Endothelial cell of umbilical vein (primary cell): ENCODE results near the gene CCDC194. TPM values are rescaled to one million over a fixed set of nuclear protein-coding genes. Genes with fewer than 3 reads are reported as not detected.

Experiments
- BruUV-seq: library from RNA; stranded (reverse); fragments of 400-500 nt; replicated peaks from 2 replicates; lab custom pipeline; 2021; lab: Mats Ljungman, UMichigan
- CTCF ChIA-PET: fragments of 300-600, 350-600 bp; sonication (Branson Sonifier 250); formaldehyde crosslinking; loops from one replicate; lab custom pipeline; 2021; ENCODE audit warnings: antibody characterized with exemption, inconsistent platforms; lab: Charles Lee
- POLR2A ChIA-PET: fragments of 300-600, 350-600 bp; sonication (Branson Sonifier 250); formaldehyde crosslinking; loops from one replicate; lab custom pipeline; 2021; ENCODE audit warnings: antibody characterized with exemption, inconsistent platforms; lab: Charles Lee
- DNase-seq: peaks from one replicate; pipeline ENCODE4 v3.0.0-alpha.2; 2011; ENCODE audit warnings: low read depth, low spot score
- FAIRE-seq: peaks from 2 replicates; lab custom pipeline; 2011; peaks lifted over from hg19 to GRCh38; lab: Jason Lieb, UNC
- H2AFZ ChIP-seq: 2 replicates; pipeline ENCODE4 v1.6.0; 2012; ENCODE audit warnings: low read depth, low read length, control low read depth, inconsistent platforms
- H3K27ac ChIP-seq: 2 replicates; pipeline ENCODE4 v1.5.1; 2011; ENCODE audit warnings: low read depth, mild to moderate bottlenecking, control low read depth, low read length, moderate library complexity; ENCODE audit not compliant: insufficient read depth
- H3K27me3 ChIP-seq, 2 experiments: 2 replicates each; pipeline versions ENCODE4 v1.6.0 to v1.6.1; 2011; ENCODE audit warnings: low read length in 2 of 2, mixed read lengths in 1 of 2; ENCODE audit not compliant: control insufficient read depth in 2 of 2, insufficient read depth in 2 of 2
- H3K36me3 ChIP-seq, 2 experiments: 2 replicates in 1 of 2; 3 replicates in 1 of 2; pipeline ENCODE4 v1.5.1; 2011; ENCODE audit warnings: low read length in 2 of 2, mild to moderate bottlenecking in 1 of 2, moderate library complexity in 1 of 2; ENCODE audit not compliant: control insufficient read depth in 2 of 2, insufficient read depth in 2 of 2; ENCODE audit errors: extremely low read depth in 1 of 2
- H3K4me1 ChIP-seq: 3 replicates; pipeline ENCODE4 v1.5.1; 2011; ENCODE audit warnings: mild to moderate bottlenecking, low read length; ENCODE audit not compliant: control insufficient read depth, insufficient read depth; ENCODE audit errors: extremely low read depth
- H3K4me2 ChIP-seq: 2 replicates; pipeline ENCODE4 v1.6.1; 2011; ENCODE audit warnings: low read length, control low read depth, mixed read lengths; ENCODE audit not compliant: insufficient read depth
- H3K4me3 ChIP-seq, 3 experiments: fragments of 200-600 bp in 1 of 3; sonication (generic), shearing (Covaris generic) in 1 of 3; replicated peaks in 1 of 3; 2 replicates each; pipeline ENCODE4 v1.5.1; 2011 to 2016; ENCODE audit warnings: control low read depth in 3 of 3, low read length in 3 of 3, mild to moderate bottlenecking in 2 of 3, inconsistent platforms in 1 of 3, low read depth in 1 of 3, moderate library complexity in 1 of 3; ENCODE audit not compliant: insufficient read depth in 1 of 3
- H3K79me2 ChIP-seq: 2 replicates; pipeline ENCODE4 v1.6.0; 2012; ENCODE audit warnings: low read length, inconsistent platforms; ENCODE audit not compliant: control insufficient read depth, insufficient read depth
- H3K9ac ChIP-seq: replicated peaks from 2 replicates; pipeline ENCODE3; 2011; ENCODE audit warnings: low read length, control low read depth; ENCODE audit not compliant: insufficient read depth; ENCODE audit errors: extremely low read depth
- H3K9me1 ChIP-seq: replicated peaks from 3 replicates; pipeline ENCODE4 v1.6.0; 2011; ENCODE audit warnings: mild to moderate bottlenecking, low read length; ENCODE audit not compliant: control insufficient read depth, insufficient read depth; ENCODE audit errors: extremely low read depth
- H3K9me3 ChIP-seq: replicated peaks from 2 replicates; pipeline ENCODE4 v1.5.1; 2012; ENCODE audit warnings: low read length, inconsistent platforms; ENCODE audit not compliant: control insufficient read depth, insufficient read depth
- H4K20me1 ChIP-seq: replicated peaks from 2 replicates; pipeline ENCODE3; 2011; ENCODE audit warnings: mild to moderate bottlenecking, low read length; ENCODE audit not compliant: control insufficient read depth, insufficient read depth; ENCODE audit errors: extremely low read depth
- EZH2 ChIP-seq: IDR thresholded peaks from 2 replicates; pipeline ENCODE4 v1.6.1; 2012; ENCODE audit warnings: borderline replicate concordance, low read depth, mild to moderate bottlenecking, moderate library complexity, low read length, inconsistent platforms; ENCODE audit not compliant: severe bottlenecking
- FOS ChIP-seq: IDR thresholded peaks from 2 replicates; pipeline ENCODE4 v1.6.1; 2011; ENCODE audit warnings: mild to moderate bottlenecking, low read length, moderate library complexity, borderline replicate concordance; ENCODE audit not compliant: insufficient read depth
- GATA2 ChIP-seq: IDR thresholded peaks from 2 replicates; pipeline ENCODE4 v1.7.0; 2011; ENCODE audit warnings: low read depth, mild to moderate bottlenecking, moderate library complexity, mixed read lengths, low read length; ENCODE audit not compliant: insufficient read length, insufficient read depth
- JUN ChIP-seq: IDR thresholded peaks from 2 replicates; pipeline ENCODE4 v1.6.1; 2011; ENCODE audit warnings: borderline replicate concordance, low read depth; ENCODE audit not compliant: insufficient read length, insufficient read depth
- MYC ChIP-seq: IDR thresholded peaks from one replicate; pipeline ENCODE4 v1.6.1; 2011; ENCODE audit warnings: mild to moderate bottlenecking, low read depth, low read length
- POLR2A ChIP-seq: IDR thresholded peaks from 2 replicates; pipeline ENCODE4 v1.6.1; 2012; ENCODE audit warnings: low read depth, mild to moderate bottlenecking, control low read depth, low read length
- POLR2AphosphoS5 ChIP-seq: IDR thresholded peaks from 2 replicates; pipeline ENCODE4 v1.6.1; 2012; ENCODE audit warnings: low read depth, mild to moderate bottlenecking, control low read depth, low read length, moderate library complexity; ENCODE audit not compliant: insufficient read depth
- dilution Hi-C: fragments of 300-500 bp; cut with MboI; formaldehyde crosslinking; loops from one replicate; pipeline ENCODE4 v1.15.0; 2019; ENCODE audit warnings: low sequenced_read_pairs; ENCODE audit not compliant: extremely low pct_ligation_motif_present
- intact Hi-C: fragments of 100-400 bp; cut with micrococcal nuclease; formaldehyde crosslinking; loops from one replicate; pipeline ENCODE4 v1.10.0; 2022
- polyA plus RNA-seq, 4 experiments: library from polyadenylated mRNA; depleted of rRNA in 3 of 4; stranded (reverse) in 3 of 4; unstranded in 1 of 4; fragments of >200 nt; gene quantifications; 2 replicates each; pipeline versions ENCODE4 v1.2.1 to v1.2.3, GENCODE V29; 2011 to 2012; ENCODE audit warnings: missing spikeins in 1 of 4
- total RNA-seq: library from RNA; stranded (reverse); gene quantifications from 2 replicates; pipeline ENCODE4 v1.2.3, GENCODE V29; 2021
- TF ChIP-seq, protein P1 (sequence below): IDR thresholded peaks from 2 replicates; pipeline ENCODE4 v1.6.1; 2011; ENCODE audit not compliant: insufficient read depth, insufficient read length
- TF ChIP-seq, protein P2 (sequence below), 2 donors: IDR thresholded peaks; 1 replicate in 1 of 2; 2 replicates in 1 of 2; pipeline ENCODE4 v1.5.1; 2011; ENCODE audit warnings: low read length in 2 of 2, mild to moderate bottlenecking in 2 of 2, moderate library complexity in 2 of 2, control low read depth in 1 of 2, inconsistent platforms in 1 of 2, low read depth in 1 of 2; ENCODE audit not compliant: insufficient read depth in 1 of 2; ENCODE audit errors: extremely low read depth in 1 of 2

The CCDC194 gene
- total and polyA plus RNA-seq, 2 donors (not counting 3 experiments of a cell fraction or from before 2014, with no cell fraction given), result 0.12 TPM; not detected in 1

DNA sequence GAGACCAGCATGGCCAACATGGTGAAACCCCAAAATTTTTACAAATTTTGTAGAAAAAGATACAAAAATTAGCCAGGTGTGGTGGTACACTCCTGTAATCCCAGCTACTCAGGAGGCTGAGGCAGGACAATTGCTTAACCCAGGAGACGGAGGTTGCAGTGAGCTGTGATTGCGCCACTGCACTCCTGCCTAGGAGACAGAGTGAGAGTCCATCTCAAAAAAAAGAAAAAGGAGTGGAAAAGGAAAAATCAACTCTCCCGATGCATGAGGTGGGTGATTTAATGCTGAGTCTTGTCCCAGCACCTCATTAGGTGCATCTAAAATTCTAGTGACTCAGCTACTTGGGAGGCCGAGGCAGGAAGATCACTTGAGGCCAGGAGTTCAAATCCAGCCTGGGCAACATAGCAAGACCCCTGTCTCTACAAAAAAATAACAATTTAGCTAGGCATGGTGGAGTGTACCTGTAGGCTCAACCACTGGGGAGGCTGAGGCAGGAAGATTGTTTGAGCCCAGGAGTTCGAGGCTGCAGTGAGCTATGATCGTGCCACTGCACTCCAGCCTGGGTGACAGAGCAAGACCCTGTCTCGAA lies 36.8 kb downstream of the CCDC194 start:
- no peak overlapping the region for H3K4me3 ChIP-seq
- ChIA-PET POLR2A (interaction anchor here (0.6 kb wide), 1 partner anchor 52 kb away, joined by 5 read pairs; no protein-coding TSS in a partner anchor), CTCF (interaction anchor here (1.3 kb wide), 1 partner anchor 29 kb away, joined by 4 read pairs; no protein-coding TSS in a partner anchor)
- no peak overlapping the region for H2AFZ ChIP-seq
- TF ChIP-seq GATA2 (no peak), MYC (no peak)
- H3K36me3 ChIP-seq, result no peaks in the 10 kb centered on the region
- no TSS peak for BruUV-seq
- H3K9me3 ChIP-seq, result no peaks in the 10 kb centered on the region
- no peak overlapping the region for H3K27ac ChIP-seq
- dilution Hi-C loops (no loop called here), intact Hi-C loops (no loop called here)
- no peak for DNase-seq
- H3K9me1 ChIP-seq, result no peaks in the 10 kb centered on the region
- no peak overlapping the region for H3K9ac ChIP-seq
- no peaks in the 10 kb centered on the region for H3K79me2 ChIP-seq
- peaks cover 13% of the 10 kb centered on the region for H3K4me1 ChIP-seq
- FAIRE-seq, result no peak
- no peaks in the 10 kb centered on the region for H4K20me1 ChIP-seq
- H3K27me3 ChIP-seq, result no peaks in the 10 kb centered on the region
- H3K4me2 ChIP-seq, result no peak overlapping the region

DNA sequence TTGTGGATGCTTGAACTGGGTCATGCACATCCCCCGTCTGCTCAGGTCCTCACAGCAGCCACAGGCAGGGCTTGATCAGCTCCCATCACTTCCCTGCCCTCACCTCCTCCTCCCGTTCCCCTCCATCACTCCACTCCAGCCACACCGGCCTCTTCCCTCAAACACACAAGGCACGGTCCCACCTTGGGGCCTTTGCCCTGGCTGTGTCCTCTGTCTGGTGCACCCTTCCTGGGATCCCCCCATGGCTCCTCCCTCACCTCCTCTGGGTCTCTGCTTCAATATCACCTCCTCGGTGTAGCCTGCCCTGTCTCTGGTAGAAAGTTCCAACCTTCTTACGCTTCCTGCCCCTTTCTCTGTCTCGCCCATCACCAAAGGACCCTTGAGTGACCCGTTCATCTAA lies 40.6 kb downstream of the CCDC194 start:
- Histone ChIP-seq H4K20me1 (no peaks in the 10 kb centered on the region), H3K4me3 (no peak overlapping the region), H3K9me3 (no peaks in the 10 kb centered on the region), H3K27me3 (no peaks in the 10 kb centered on the region), H3K9ac (no peak overlapping the region), H3K27ac (no peak overlapping the region), H2AFZ (peak overlapping the region; percentile 66), H3K36me3 (no peaks in the 10 kb centered on the region), H3K79me2 (no peaks in the 10 kb centered on the region), H3K9me1 (no peaks in the 10 kb centered on the region), H3K4me2 (no peak overlapping the region), H3K4me1 (peaks cover 20% of the 10 kb centered on the region)
- DNase-seq (no peak), FAIRE-seq (no peak)
- dilution Hi-C loops, result no loop called here
- intact Hi-C loops, result no loop called here
- ChIA-PET CTCF (interaction anchor here (0.7 to 1.4 kb wide), 4 partner anchors 14 to 38 kb away, joined by 3 to 11 read pairs (median 4); no protein-coding TSS in a partner anchor), POLR2A (no interaction called here)
- no TSS peak for BruUV-seq
- TF ChIP-seq, protein P1, sequence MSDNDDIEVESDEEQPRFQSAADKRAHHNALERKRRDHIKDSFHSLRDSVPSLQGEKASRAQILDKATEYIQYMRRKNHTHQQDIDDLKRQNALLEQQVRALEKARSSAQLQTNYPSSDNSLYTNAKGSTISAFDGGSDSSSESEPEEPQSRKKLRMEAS, result no peak
- TF ChIP-seq POLR2A (no peak), GATA2 (no peak), MYC (no peak), POLR2AphosphoS5 (no peak), FOS (no peak), JUN (no peak), EZH2 (no peak)
- TF ChIP-seq, protein P2, sequence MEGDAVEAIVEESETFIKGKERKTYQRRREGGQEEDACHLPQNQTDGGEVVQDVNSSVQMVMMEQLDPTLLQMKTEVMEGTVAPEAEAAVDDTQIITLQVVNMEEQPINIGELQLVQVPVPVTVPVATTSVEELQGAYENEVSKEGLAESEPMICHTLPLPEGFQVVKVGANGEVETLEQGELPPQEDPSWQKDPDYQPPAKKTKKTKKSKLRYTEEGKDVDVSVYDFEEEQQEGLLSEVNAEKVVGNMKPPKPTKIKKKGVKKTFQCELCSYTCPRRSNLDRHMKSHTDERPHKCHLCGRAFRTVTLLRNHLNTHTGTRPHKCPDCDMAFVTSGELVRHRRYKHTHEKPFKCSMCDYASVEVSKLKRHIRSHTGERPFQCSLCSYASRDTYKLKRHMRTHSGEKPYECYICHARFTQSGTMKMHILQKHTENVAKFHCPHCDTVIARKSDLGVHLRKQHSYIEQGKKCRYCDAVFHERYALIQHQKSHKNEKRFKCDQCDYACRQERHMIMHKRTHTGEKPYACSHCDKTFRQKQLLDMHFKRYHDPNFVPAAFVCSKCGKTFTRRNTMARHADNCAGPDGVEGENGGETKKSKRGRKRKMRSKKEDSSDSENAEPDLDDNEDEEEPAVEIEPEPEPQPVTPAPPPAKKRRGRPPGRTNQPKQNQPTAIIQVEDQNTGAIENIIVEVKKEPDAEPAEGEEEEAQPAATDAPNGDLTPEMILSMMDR (IDR thresholded peaks at IDR 0.05; ENCODE audit: extremely low read depth in 1 of 2, insufficient read depth in 1 of 2, low read depth in 1 of 2, low read length in 2 of 2), result no peak
